Measurements from ENCODE around the gene TMSB4X.

The TMSB4X gene

GRCh38 chrX:12984603-12985319, 9.9 kb downstream of the TMSB4X start:
- no peak for DNase-seq (ENCODE audit: low spot score)
- no peak for TF ChIP-seq CTCF (IDR thresholded peaks at IDR 0.05; ENCODE audit: extremely low read depth, insufficient read depth, missing control alignments)
- in situ Hi-C loops (cut with MboI; ENCODE audit: low pct_unique_long_range_greater_than_20kb, low sequenced_read_pairs, unreplicated experiment) = loop anchor here (25.0 kb wide), 1 partner anchor 703 kb away; the partner anchor contains the start of gene RAB9A

GRCh38 chrX:12985331-12985730, 10.4 kb downstream of the TMSB4X start:
- DNase-seq (ENCODE audit: low spot score) = no peak
- no peak for TF ChIP-seq CTCF (IDR thresholded peaks at IDR 0.05; ENCODE audit: extremely low read depth, insufficient read depth, missing control alignments)
- in situ Hi-C loops (cut with MboI; ENCODE audit: low pct_unique_long_range_greater_than_20kb, low sequenced_read_pairs, unreplicated experiment) = loop anchor here (25.0 kb wide), 1 partner anchor 702 kb away; the partner anchor contains the start of gene RAB9A

- DNase-seq (ENCODE audit: low spot score) = no peak
- in situ Hi-C loops (cut with MboI; ENCODE audit: low pct_unique_long_range_greater_than_20kb, low sequenced_read_pairs, unreplicated experiment) = loop anchor here (25.0 kb wide), 1 partner anchor 701 kb away; the partner anchor contains the start of gene RAB9A
- TF ChIP-seq CTCF (IDR thresholded peaks at IDR 0.05; ENCODE audit: extremely low read depth, insufficient read depth, missing control alignments) = no peak
Observed at GRCh38 chrX:12986164-12986779, 11.4 kb downstream of the TMSB4X start.

- no peak for TF ChIP-seq CTCF (IDR thresholded peaks at IDR 0.05; ENCODE audit: extremely low read depth, insufficient read depth, missing control alignments)
- in situ Hi-C loops (cut with MboI; ENCODE audit: low pct_unique_long_range_greater_than_20kb, low sequenced_read_pairs, unreplicated experiment) = loop anchor here (25.0 kb wide), 1 partner anchor 700 kb away; the partner anchor contains the start of gene RAB9A
- no peak for DNase-seq (ENCODE audit: low spot score)
Observed at GRCh38 chrX:12986886-12987285, 12.0 kb downstream of the TMSB4X start.

- no peak for TF ChIP-seq CTCF (IDR thresholded peaks at IDR 0.05; ENCODE audit: extremely low read depth, insufficient read depth, missing control alignments)
- in situ Hi-C loops (cut with MboI; ENCODE audit: low pct_unique_long_range_greater_than_20kb, low sequenced_read_pairs, unreplicated experiment) = loop anchor here (25.0 kb wide), 1 partner anchor 700 kb away; the partner anchor contains the start of gene RAB9A
- no peak for DNase-seq (ENCODE audit: low spot score)
Observed at GRCh38 chrX:12987340-12987739, 12.4 kb downstream of the TMSB4X start.

- DNase-seq (ENCODE audit: low spot score) = no peak
- in situ Hi-C loops (cut with MboI; ENCODE audit: low pct_unique_long_range_greater_than_20kb, low sequenced_read_pairs, unreplicated experiment) = loop anchor here (25.0 kb wide), 1 partner anchor 699 kb away; the partner anchor contains the start of gene RAB9A
- TF ChIP-seq CTCF (IDR thresholded peaks at IDR 0.05; ENCODE audit: extremely low read depth, insufficient read depth, missing control alignments) = no peak
Observed at GRCh38 chrX:12987900-12988594, 13.1 kb downstream of the TMSB4X start.

Data from GM13977 (cell line).